Spleen (tissue), 11 donors: ENCODE measurements around the gene DAB2. TPM values are rescaled to one million over a fixed set of nuclear protein-coding genes. Genes with fewer than 3 reads are reported as not detected.

Source experiments
- DNase-seq: peaks from one replicate; pipeline ENCODE4 v3.0.0-alpha.2; 2020
- H3K27ac ChIP-seq, 8 donors: fragments of 200-600 bp; sonication (generic) in 7 of 8; 1 replicate in 4 of 8; 2 replicates in 4 of 8; pipeline versions ENCODE4 v1.5.0 to v1.8.0; 2016 to 2021; ENCODE audit warnings: inconsistent platforms in 4 of 8, mild to moderate bottlenecking in 4 of 8, moderate library complexity in 1 of 8
- H3K27me3 ChIP-seq, 7 donors: fragments of 200-600 bp; sonication (generic) in 6 of 7; replicated peaks in 1 of 7; 1 replicate in 4 of 7; 2 replicates in 3 of 7; pipeline versions ENCODE4 v1.5.0 to v1.8.0; 2016 to 2021; ENCODE audit warnings: inconsistent platforms in 3 of 7, mild to moderate bottlenecking in 1 of 7
- H3K36me3 ChIP-seq, 6 donors: fragments of 200-600 bp; sonication (generic) in 5 of 6; 1 replicate in 4 of 6; 2 replicates in 2 of 6; pipeline versions ENCODE4 v1.5.0 to v1.8.0; 2016 to 2021; ENCODE audit warnings: inconsistent platforms in 2 of 6
- H3K4me1 ChIP-seq, 6 donors: fragments of 200-600 bp; sonication (generic) in 5 of 6; 1 replicate in 3 of 6; 2 replicates in 3 of 6; pipeline versions ENCODE4 v1.5.0 to v1.8.0; 2016 to 2021; ENCODE audit warnings: inconsistent platforms in 3 of 6
- H3K4me3 ChIP-seq, 8 donors: fragments of 200-600 bp; sonication (generic) in 7 of 8; 1 replicate in 4 of 8; 2 replicates in 4 of 8; pipeline versions ENCODE4 v1.5.0 to v1.8.0; 2016 to 2021; ENCODE audit warnings: inconsistent platforms in 4 of 8, mild to moderate bottlenecking in 4 of 8, moderate library complexity in 2 of 8
- H3K9me3 ChIP-seq, 8 donors: fragments of 200-600 bp; sonication (generic) in 7 of 8; 1 replicate in 4 of 8; 2 replicates in 4 of 8; pipeline versions ENCODE4 v1.5.0 to v1.8.0; 2016 to 2021; ENCODE audit warnings: inconsistent platforms in 4 of 8
- CTCF ChIP-seq, 11 experiments: fragments of 200-600 bp in 7 of 11; fragments of 450-650 bp in 4 of 11; sonication (generic) in 4 of 11; IDR thresholded peaks in 8 of 11; conservative IDR thresholded peaks in 3 of 11; 1 replicate in 7 of 11; 2 replicates in 4 of 11; pipeline versions ENCODE4 v1.4.0 to v1.8.0; 2016 to 2021; ENCODE audit warnings: antibody characterized with exemption in 11 of 11, inconsistent platforms in 4 of 11, mild to moderate bottlenecking in 1 of 11
- POLR2A ChIP-seq, 3 donors: fragments of 450-650 bp; IDR thresholded peaks; one replicate each; pipeline ENCODE4 v1.5.1; 2017; ENCODE audit warnings: antibody characterized with exemption in 3 of 3, mild to moderate bottlenecking in 1 of 3
- POLR2AphosphoS5 ChIP-seq, 3 donors: sonication (generic); formaldehyde crosslinking; IDR thresholded peaks; one replicate each; pipeline ENCODE4 v1.5.1; 2017; ENCODE audit warnings: antibody characterized with exemption in 3 of 3
- WGBS, 5 donors: extraction: QIAGEN DNeasy Blood & Tissue Kit in 3 of 5; methylation state at CpG; one replicate each; pipeline versions ENCODE4 v1.1.5 to v1.1.7; 2013 to 2018; 5-methylcytosine and 5-hydroxymethylcytosine counted together
- intact Hi-C: fragments of 100-400 bp; cut with DNase I; formaldehyde crosslinking; loops from one replicate; pipeline ENCODE4 v1.15.0; 2023; ENCODE audit warnings: low total_unique reads
- polyA plus RNA-seq, 3 donors: library from polyadenylated mRNA; stranded (reverse); fragments of 200-250 nt; gene quantifications; one replicate each; pipeline ENCODE4 v1.2.1, GENCODE V29; 2013
- total RNA-seq, 7 donors: library from RNA; depleted of rRNA in 3 of 7; stranded (reverse); fragments of >200 nt in 3 of 7; fragmentation: NEBNext Ultra II Directional in 4 of 7; extraction: Animal tissue kit (Norgen Biotek cat#: 25700) in 4 of 7; gene quantifications; one replicate each; pipeline versions ENCODE4 v1.1.0 to v1.2.1, GENCODE V29; 2016 to 2021
- donor health status: healthy with polysubstance abuse.
- donor health status: DM: no; HTN: no; CAD: no; lungs with moderate emphysema.
- donor health status: DM: no; HTN: no; CAD: no.
- donor health status: Bipolar disorder and iron deficiency.
- donor health status: healthy.
- donor health status: DM: no; HTN: no; CAD: no.
- donor health status: DM: yes; HTN: yes; CAD: no.

DAB2 gene
- total and polyA plus RNA-seq, 10 donors: 19.4 to 206 (median 125) TPM

- Histone ChIP-seq H3K4me3 (no peak overlapping the region), H3K4me1 (peaks cover 0 to 16% (median 4%) of the 10 kb centered on the region in 6 donors), H3K36me3 (no peaks in the 10 kb centered on the region), H3K27ac (no peak overlapping the region), H3K9me3 (no peaks in the 10 kb centered on the region), H3K27me3 (no peaks in the 10 kb centered on the region)
- intact Hi-C loops: no loop called here
- TF ChIP-seq CTCF (IDR thresholded peaks at IDR 0.05 in 8 of 11, conservative IDR thresholded peaks at IDR 0.05 in 3 of 11) (no peak), POLR2AphosphoS5 (IDR thresholded peaks at IDR 0.05) (no peak), POLR2A (IDR thresholded peaks at IDR 0.05) (no peak)
- DNase-seq: no peak
- WGBS, 5 donors: 92 to 98% (median 95%) methylated on average over 2 of the region's 2 CpGs
Observed at GRCh38 chr5:39470811-39471210, 46.0 kb upstream of the DAB2 start.

GRCh38 chr5:39469777-39470415 is 45.1 kb upstream of the DAB2 start:
- Histone ChIP-seq H3K27me3 (no peaks in the 10 kb centered on the region), H3K4me3 (no peak overlapping the region), H3K4me1 (peaks cover 0 to 16% (median 4%) of the 10 kb centered on the region in 6 donors), H3K36me3 (no peaks in the 10 kb centered on the region), H3K27ac (peak overlapping the region in 2 of 8 donors; percentile 11 to 34), H3K9me3 (no peaks in the 10 kb centered on the region)
- no peak for DNase-seq
- 55 to 72% (median 63%) methylated on average over 6 of the region's 6 CpGs for WGBS, 5 donors
- TF ChIP-seq POLR2A (IDR thresholded peaks at IDR 0.05) (no peak), POLR2AphosphoS5 (IDR thresholded peaks at IDR 0.05) (no peak), CTCF (IDR thresholded peaks at IDR 0.05 in 8 of 11, conservative IDR thresholded peaks at IDR 0.05 in 3 of 11) (no peak)
- intact Hi-C loops: no loop called here

- Histone ChIP-seq H3K36me3 (no peaks in the 10 kb centered on the region), H3K27ac (peak overlapping the region in 1 of 8 donors; percentile 11), H3K4me3 (no peak overlapping the region), H3K9me3 (no peaks in the 10 kb centered on the region), H3K27me3 (no peaks in the 10 kb centered on the region), H3K4me1 (peaks cover 0 to 16% (median 4%) of the 10 kb centered on the region in 6 donors)
- no peak for DNase-seq
- TF ChIP-seq POLR2AphosphoS5 (IDR thresholded peaks at IDR 0.05): no peak
- no peak for TF ChIP-seq POLR2A (IDR thresholded peaks at IDR 0.05)
- TF ChIP-seq CTCF (IDR thresholded peaks at IDR 0.05 in 8 of 11, conservative IDR thresholded peaks at IDR 0.05 in 3 of 11): no peak
- 43 to 80% (median 63%) methylated on average over 1 of the region's 1 CpG for WGBS, 5 donors
- intact Hi-C loops: no loop called here
Observed at GRCh38 chr5:39469176-39469575, 44.4 kb upstream of the DAB2 start.

GRCh38 chr5:39466846-39467245 is 42.1 kb upstream of the DAB2 start:
- H3K9me3 ChIP-seq: no peaks in the 10 kb centered on the region
- peak overlapping the region in 1 of 8 donors; percentile 28 for H3K27ac ChIP-seq
- peaks cover 0 to 22% (median 7%) of the 10 kb centered on the region in 6 donors for H3K4me1 ChIP-seq
- no peak for DNase-seq
- H3K27me3 ChIP-seq: no peaks in the 10 kb centered on the region
- TF ChIP-seq POLR2AphosphoS5 (IDR thresholded peaks at IDR 0.05): no peak
- no peak for TF ChIP-seq POLR2A (IDR thresholded peaks at IDR 0.05)
- no peak for TF ChIP-seq CTCF (IDR thresholded peaks at IDR 0.05 in 8 of 11, conservative IDR thresholded peaks at IDR 0.05 in 3 of 11)
- WGBS, 5 donors: 48 to 65% (median 61%) methylated on average over 1 of the region's 1 CpG
- intact Hi-C loops: no loop called here
- H3K36me3 ChIP-seq: no peaks in the 10 kb centered on the region
- no peak overlapping the region for H3K4me3 ChIP-seq
